Right lobe of liver (tissue), 6 donors: ENCODE measurements around the gene SMCO3. TPM values are rescaled to one million over a fixed set of nuclear protein-coding genes. Genes with fewer than 3 reads are reported as not detected.

Experiments
- ATAC-seq, 4 donors: fragments of 200-7000 bp; cut with Tn5 transposase; one replicate each; pipeline ENCODE4 v1.9.1; 2020; ENCODE audit warnings: mild to moderate bottlenecking in 4 of 4, moderate library complexity in 4 of 4
- DNase-seq, 3 donors: peaks; one replicate each; pipeline ENCODE4 v3.0.0-alpha.2; 2020
- H3K27ac ChIP-seq, 3 donors: fragments of 200-600 bp; one replicate each; pipeline ENCODE4 v1.8.0; 2022
- H3K27me3 ChIP-seq, 2 donors: fragments of 200-600 bp; one replicate each; pipeline ENCODE4 v1.8.0; 2022
- H3K36me3 ChIP-seq, 4 donors: fragments of 200-600 bp; sonication (generic) in 1 of 4; one replicate each; pipeline versions ENCODE4 v1.5.1 to v1.8.0; 2017 to 2022; ENCODE audit warnings: control low read depth in 1 of 4
- H3K4me1 ChIP-seq, 4 donors: fragments of 200-600 bp; sonication (generic) in 1 of 4; one replicate each; pipeline versions ENCODE4 v1.5.1 to v1.8.0; 2017 to 2022; ENCODE audit warnings: control low read depth in 1 of 4
- H3K4me3 ChIP-seq, 3 donors: fragments of 200-600 bp; one replicate each; pipeline ENCODE4 v1.8.0; 2022
- H3K9me3 ChIP-seq, 4 donors: fragments of 200-600 bp; sonication (generic) in 1 of 4; one replicate each; pipeline versions ENCODE4 v1.5.1 to v1.8.0; 2017 to 2022; ENCODE audit warnings: control low read depth in 1 of 4
- POLR2A ChIP-seq: fragments of 450-650 bp; IDR thresholded peaks from one replicate; pipeline ENCODE4 v1.6.1; 2017; ENCODE audit warnings: antibody characterized with exemption, mild to moderate bottlenecking
- WGBS: methylation state at CpG from one replicate; pipeline ENCODE4 v1.1.6; 2018; ENCODE audit warnings: low coverage, low lambda C conversion rate; ENCODE audit not compliant: insufficient coverage; ENCODE audit errors: missing lambda C conversion rate; 5-methylcytosine and 5-hydroxymethylcytosine counted together
- intact Hi-C, 2 donors: fragments of 100-400 bp; cut with DNase I; formaldehyde crosslinking; loops; one replicate each; pipeline versions ENCODE4 v1.11.2 to v1.14.1; 2022
- total RNA-seq, 6 experiments: library from RNA; depleted of rRNA in 2 of 6; stranded (reverse); fragments of >200 nt in 2 of 6; fragmentation: NEBNext Ultra II Directional in 3 of 6; extraction: Animal tissue kit (Norgen Biotek cat#: 25700) in 3 of 6; gene quantifications; one replicate each; pipeline versions ENCODE4 v1.1.0 to v1.2.4, GENCODE V29; 2016 to 2023
- TF ChIP-seq, protein P1 (sequence below), 4 donors: fragments of 200-600 bp in 3 of 4; fragments of 450-650 bp in 1 of 4; IDR thresholded peaks; one replicate each; pipeline versions ENCODE4 v1.5.1 to v1.8.0; 2016 to 2022; ENCODE audit warnings: antibody characterized with exemption in 4 of 4, mild to moderate bottlenecking in 2 of 4
- donor health status: DM: no; HTN: yes; CAD: no.
- donor health status: DM: no; HTN: no; CAD: no.
- donor health status: DM: no; HTN: no; CAD: no.
- donor health status: DM: no; HTN: yes; CAD: no.
- donor health status: DM: no; HTN: yes; CAD: no.

SMCO3 gene
- total RNA-seq, 6 experiments from 2014 or later: 0.24 to 0.68 (median 0.40) TPM; not detected in 1

DNA sequence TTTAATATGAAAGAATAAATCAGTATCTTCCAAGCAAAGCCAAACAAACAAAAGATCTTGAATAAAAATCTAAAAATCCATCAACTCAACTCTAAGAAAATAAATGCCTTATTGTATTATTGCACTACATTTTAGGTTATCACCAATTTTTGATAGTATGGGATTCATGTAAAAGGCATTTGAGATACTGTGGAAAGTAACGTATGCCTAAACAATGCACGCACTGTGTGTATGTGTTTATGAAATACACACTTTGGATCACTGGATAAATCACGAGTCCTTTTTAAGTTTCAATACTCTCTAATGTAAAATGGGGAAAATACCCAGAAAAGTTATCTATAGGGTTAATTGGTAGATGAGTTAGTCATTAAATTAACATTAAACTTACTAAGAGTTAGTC, 28.4 kb downstream of the SMCO3 start:
- intact Hi-C loops: no loop called here
- no peak for TF ChIP-seq POLR2A
- TF ChIP-seq, protein P1, sequence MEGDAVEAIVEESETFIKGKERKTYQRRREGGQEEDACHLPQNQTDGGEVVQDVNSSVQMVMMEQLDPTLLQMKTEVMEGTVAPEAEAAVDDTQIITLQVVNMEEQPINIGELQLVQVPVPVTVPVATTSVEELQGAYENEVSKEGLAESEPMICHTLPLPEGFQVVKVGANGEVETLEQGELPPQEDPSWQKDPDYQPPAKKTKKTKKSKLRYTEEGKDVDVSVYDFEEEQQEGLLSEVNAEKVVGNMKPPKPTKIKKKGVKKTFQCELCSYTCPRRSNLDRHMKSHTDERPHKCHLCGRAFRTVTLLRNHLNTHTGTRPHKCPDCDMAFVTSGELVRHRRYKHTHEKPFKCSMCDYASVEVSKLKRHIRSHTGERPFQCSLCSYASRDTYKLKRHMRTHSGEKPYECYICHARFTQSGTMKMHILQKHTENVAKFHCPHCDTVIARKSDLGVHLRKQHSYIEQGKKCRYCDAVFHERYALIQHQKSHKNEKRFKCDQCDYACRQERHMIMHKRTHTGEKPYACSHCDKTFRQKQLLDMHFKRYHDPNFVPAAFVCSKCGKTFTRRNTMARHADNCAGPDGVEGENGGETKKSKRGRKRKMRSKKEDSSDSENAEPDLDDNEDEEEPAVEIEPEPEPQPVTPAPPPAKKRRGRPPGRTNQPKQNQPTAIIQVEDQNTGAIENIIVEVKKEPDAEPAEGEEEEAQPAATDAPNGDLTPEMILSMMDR (IDR thresholded peaks at IDR 0.05): no peak
- no peak overlapping the region for H3K27ac ChIP-seq
- H3K27me3 ChIP-seq: no peaks in the 10 kb centered on the region
- 94% methylated on average over 3 of the region's 3 CpGs for WGBS
- H3K9me3 ChIP-seq: no peaks in the 10 kb centered on the region
- H3K36me3 ChIP-seq: peaks cover 0 to 51% (median 18%) of the 10 kb centered on the region in 4 donors
- no peak overlapping the region for H3K4me3 ChIP-seq
- no peaks in the 10 kb centered on the region for H3K4me1 ChIP-seq
- DNase-seq (no peak), ATAC-seq (no peak)

DNA sequence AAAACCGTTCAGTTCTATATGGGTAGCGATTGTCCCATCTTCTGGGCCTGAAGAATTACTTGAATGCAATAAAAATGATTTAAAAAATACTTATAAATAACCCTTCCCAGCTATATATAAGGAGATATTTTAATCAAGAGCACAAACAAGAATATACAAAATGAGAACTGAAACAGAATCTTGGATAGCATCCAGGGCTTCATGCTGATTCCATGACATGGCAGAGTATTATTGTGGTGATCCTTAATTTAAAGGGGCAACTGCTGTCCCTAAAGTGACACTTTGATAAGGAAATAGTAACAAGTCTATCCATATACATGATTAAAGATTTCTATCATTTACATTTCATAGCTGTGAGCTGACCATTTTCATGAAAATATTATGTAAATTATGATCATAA, 29.5 kb downstream of the SMCO3 start:
- Histone ChIP-seq H3K27ac (no peak overlapping the region), H3K9me3 (no peaks in the 10 kb centered on the region), H3K27me3 (no peaks in the 10 kb centered on the region), H3K36me3 (peaks cover 0 to 40% (median 15%) of the 10 kb centered on the region in 4 donors), H3K4me1 (no peaks in the 10 kb centered on the region), H3K4me3 (no peak overlapping the region)
- intact Hi-C loops: no loop called here
- no peak for ATAC-seq
- 89% methylated on average over 2 of the region's 2 CpGs for WGBS
- TF ChIP-seq POLR2A: no peak
- TF ChIP-seq, protein P1 (IDR thresholded peaks at IDR 0.05): no peak
- no peak for DNase-seq

- ATAC-seq: no peak
- no peaks in the 10 kb centered on the region for H3K27me3 ChIP-seq
- no peaks in the 10 kb centered on the region for H3K9me3 ChIP-seq
- intact Hi-C loops: no loop called here
- no peak for TF ChIP-seq POLR2A
- TF ChIP-seq, protein P1 (IDR thresholded peaks at IDR 0.05): no peak
- no peak for DNase-seq
- peaks cover 0 to 23% (median 4%) of the 10 kb centered on the region in 4 donors for H3K36me3 ChIP-seq
- H3K27ac ChIP-seq: no peak overlapping the region
- H3K4me1 ChIP-seq: peaks cover 0 to 6% (median 0%) of the 10 kb centered on the region in 4 donors
- H3K4me3 ChIP-seq: no peak overlapping the region
Observed at GRCh38 chr12:14782756-14783155, 31.2 kb downstream of the SMCO3 start.

DNA sequence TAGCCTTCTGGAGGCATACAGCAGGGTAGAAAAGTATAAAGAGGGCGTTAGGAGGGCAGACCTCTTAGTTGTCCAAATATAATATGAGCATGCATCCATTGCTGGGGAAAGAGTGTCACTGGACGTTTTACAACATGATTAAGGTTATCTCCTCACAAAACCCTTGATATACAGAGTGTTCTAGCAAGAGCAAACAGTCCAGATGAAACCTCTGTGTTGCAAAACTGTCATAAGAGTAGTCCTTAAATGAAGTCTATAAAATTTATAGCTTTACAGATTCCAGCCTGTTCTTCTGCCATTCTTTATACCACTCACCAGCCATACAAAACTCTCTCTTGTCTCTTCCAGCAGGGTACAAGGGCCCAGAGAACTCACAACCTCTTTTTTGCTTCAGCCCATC, 32.4 kb downstream of the SMCO3 start:
- H3K27ac ChIP-seq: no peak overlapping the region
- no peak for ATAC-seq
- H3K36me3 ChIP-seq: peaks cover 0 to 12% (median 0%) of the 10 kb centered on the region in 4 donors
- intact Hi-C loops: no loop called here
- WGBS: 20% methylated on average over 2 of the region's 2 CpGs
- H3K4me1 ChIP-seq: peaks cover 0 to 11% (median 0%) of the 10 kb centered on the region in 4 donors
- TF ChIP-seq, protein P1 (IDR thresholded peaks at IDR 0.05): no peak
- TF ChIP-seq POLR2A: no peak
- H3K9me3 ChIP-seq: no peaks in the 10 kb centered on the region
- DNase-seq: no peak
- no peaks in the 10 kb centered on the region for H3K27me3 ChIP-seq
- no peak overlapping the region for H3K4me3 ChIP-seq

GRCh38 chr12:14780859-14781258, 33.1 kb downstream of the SMCO3 start:
- H3K36me3 ChIP-seq: peaks cover 0 to 5% (median 0%) of the 10 kb centered on the region in 4 donors
- TF ChIP-seq, protein P1 (IDR thresholded peaks at IDR 0.05): no peak
- TF ChIP-seq POLR2A: no peak
- H3K4me3 ChIP-seq: no peak overlapping the region
- no peak overlapping the region for H3K27ac ChIP-seq
- intact Hi-C loops: no loop called here
- peaks cover 0 to 11% (median 0%) of the 10 kb centered on the region in 4 donors for H3K4me1 ChIP-seq
- ATAC-seq (no peak), DNase-seq (no peak)
- no peaks in the 10 kb centered on the region for H3K9me3 ChIP-seq
- no peaks in the 10 kb centered on the region for H3K27me3 ChIP-seq
- WGBS: 92% methylated on average over 3 of the region's 3 CpGs
